Fibroblast of lung (primary cell): ENCODE measurements around the gene ZAR1. TPM values are rescaled to one million over a fixed set of nuclear protein-coding genes. Genes with fewer than 3 reads are reported as not detected.
A peak's percentile ranks its signal among the peaks of the same experiment; 100 is the strongest.

Source experiments
- DNase-seq, 2 donors: peaks; one replicate each; pipeline versions ENCODE4 v3.0.0 to v3.0.0-alpha.2; 2010; ENCODE audit warnings: low read depth in 2 of 2
- H2AFZ ChIP-seq: 2 replicates; pipeline ENCODE4 v1.5.1; 2012; ENCODE audit warnings: low read length, control low read depth, inconsistent platforms
- H3K27ac ChIP-seq: 2 replicates; pipeline ENCODE4 v1.5.1; 2011; ENCODE audit warnings: low read length, control low read depth; ENCODE audit not compliant: insufficient read depth
- H3K27me3 ChIP-seq: 2 replicates; pipeline ENCODE4 v1.5.1; 2011; ENCODE audit warnings: mild to moderate bottlenecking, low read length; ENCODE audit not compliant: control insufficient read depth, insufficient read depth
- H3K36me3 ChIP-seq: 2 replicates; pipeline ENCODE4 v1.5.1; 2011; ENCODE audit warnings: low read length; ENCODE audit not compliant: control insufficient read depth, insufficient read depth
- H3K4me1 ChIP-seq: 2 replicates; pipeline ENCODE4 v1.5.1; 2011; ENCODE audit warnings: low read length; ENCODE audit not compliant: control insufficient read depth, insufficient read depth; ENCODE audit errors: extremely low read depth
- H3K4me2 ChIP-seq: 2 replicates; pipeline ENCODE4 v1.5.1; 2011; ENCODE audit warnings: low read length, control low read depth; ENCODE audit not compliant: insufficient read depth; ENCODE audit errors: extremely low read depth
- H3K4me3 ChIP-seq, 4 experiments: fragments of 200-600 bp in 1 of 4; sonication (generic) in 1 of 4; replicated peaks in 1 of 4; 2 replicates each; pipeline ENCODE4 v1.5.1; 2011 to 2016; ENCODE audit warnings: low read length in 4 of 4, low read depth in 3 of 4, mild to moderate bottlenecking in 3 of 4, control low read depth in 2 of 4, inconsistent platforms in 1 of 4, mixed read lengths in 1 of 4; ENCODE audit not compliant: insufficient read depth in 1 of 4; ENCODE audit errors: control extremely low read depth in 1 of 4
- H3K79me2 ChIP-seq: 2 replicates; pipeline ENCODE4 v1.5.1; 2012; ENCODE audit warnings: mild to moderate bottlenecking, low read length, inconsistent platforms; ENCODE audit not compliant: control insufficient read depth, insufficient read depth
- H3K9ac ChIP-seq: 2 replicates; pipeline ENCODE4 v1.5.1; 2011; ENCODE audit warnings: mild to moderate bottlenecking, low read length, control low read depth; ENCODE audit not compliant: insufficient read depth
- H3K9me3 ChIP-seq: 2 replicates; pipeline ENCODE4 v1.5.1; 2012; ENCODE audit warnings: low read depth, low read length; ENCODE audit not compliant: control insufficient read depth, insufficient read depth
- H4K20me1 ChIP-seq: 2 replicates; pipeline ENCODE4 v1.5.1; 2011; ENCODE audit warnings: low read length; ENCODE audit not compliant: control insufficient read depth, insufficient read depth; ENCODE audit errors: extremely low read depth
- EZH2 ChIP-seq: IDR thresholded peaks from 2 replicates; pipeline ENCODE4 v1.5.1; 2012; ENCODE audit warnings: low read length, control low read depth, mild to moderate bottlenecking; ENCODE audit errors: missing control alignments
- polyA plus RNA-seq, 2 donors: library from polyadenylated mRNA; depleted of rRNA in 1 of 2; stranded (reverse) in 1 of 2; unstranded in 1 of 2; fragments of >200 nt; gene quantifications; 2 replicates each; pipeline ENCODE4 v1.2.1, GENCODE V29; 2011 to 2012; ENCODE audit warnings: missing spikeins in 1 of 2
- total RNA-seq: library from RNA; depleted of rRNA; stranded (reverse); fragments of >200 nt; gene quantifications from 2 replicates; pipeline ENCODE4 v1.2.1, GENCODE V29; 2014
- TF ChIP-seq, protein P1 (sequence below), 2 donors: IDR thresholded peaks in 1 of 2; conservative IDR thresholded peaks in 1 of 2; 1 replicate in 1 of 2; 2 replicates in 1 of 2; pipeline ENCODE4 v1.5.1; 2011 to 2012; ENCODE audit warnings: low read length in 2 of 2, control low read depth in 1 of 2, inconsistent platforms in 1 of 2, low read depth in 1 of 2, mild to moderate bottlenecking in 1 of 2

Gene ZAR1
- total and polyA plus RNA-seq, 2 donors (not counting 1 experiment from before 2014, with no cell fraction given), result not detected

DNA sequence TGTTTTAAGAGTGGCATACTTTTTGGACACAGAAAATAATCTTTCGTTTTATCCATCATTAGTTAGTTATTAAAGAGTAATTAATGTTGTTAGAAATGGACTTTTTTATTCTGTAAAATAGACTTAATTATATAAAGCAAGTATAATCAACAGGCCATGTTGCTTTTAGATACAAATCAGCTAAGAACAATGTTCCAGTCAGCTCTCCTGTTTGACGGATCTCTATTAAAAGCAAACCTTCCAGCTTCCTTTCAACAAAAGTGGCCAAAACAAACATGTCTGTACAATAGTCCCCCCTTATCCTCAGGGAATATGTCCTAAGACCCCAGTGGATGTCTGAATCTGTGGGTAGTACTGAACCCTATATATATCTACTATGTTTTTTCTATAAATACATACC is 11.8 kb upstream of the ZAR1 start:
- Histone ChIP-seq H3K9me3 (no peaks in the 10 kb centered on the region), H2AFZ (no peak overlapping the region), H3K4me2 (no peak overlapping the region), H3K4me1 (no peaks in the 10 kb centered on the region), H3K27ac (no peak overlapping the region), H4K20me1 (no peaks in the 10 kb centered on the region), H3K27me3 (peaks cover 17% of the 10 kb centered on the region), H3K36me3 (no peaks in the 10 kb centered on the region), H3K9ac (no peak overlapping the region), H3K79me2 (no peaks in the 10 kb centered on the region), H3K4me3 (no peak overlapping the region)
- TF ChIP-seq, protein P1, sequence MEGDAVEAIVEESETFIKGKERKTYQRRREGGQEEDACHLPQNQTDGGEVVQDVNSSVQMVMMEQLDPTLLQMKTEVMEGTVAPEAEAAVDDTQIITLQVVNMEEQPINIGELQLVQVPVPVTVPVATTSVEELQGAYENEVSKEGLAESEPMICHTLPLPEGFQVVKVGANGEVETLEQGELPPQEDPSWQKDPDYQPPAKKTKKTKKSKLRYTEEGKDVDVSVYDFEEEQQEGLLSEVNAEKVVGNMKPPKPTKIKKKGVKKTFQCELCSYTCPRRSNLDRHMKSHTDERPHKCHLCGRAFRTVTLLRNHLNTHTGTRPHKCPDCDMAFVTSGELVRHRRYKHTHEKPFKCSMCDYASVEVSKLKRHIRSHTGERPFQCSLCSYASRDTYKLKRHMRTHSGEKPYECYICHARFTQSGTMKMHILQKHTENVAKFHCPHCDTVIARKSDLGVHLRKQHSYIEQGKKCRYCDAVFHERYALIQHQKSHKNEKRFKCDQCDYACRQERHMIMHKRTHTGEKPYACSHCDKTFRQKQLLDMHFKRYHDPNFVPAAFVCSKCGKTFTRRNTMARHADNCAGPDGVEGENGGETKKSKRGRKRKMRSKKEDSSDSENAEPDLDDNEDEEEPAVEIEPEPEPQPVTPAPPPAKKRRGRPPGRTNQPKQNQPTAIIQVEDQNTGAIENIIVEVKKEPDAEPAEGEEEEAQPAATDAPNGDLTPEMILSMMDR (conservative IDR thresholded peaks at IDR 0.05 in 1 of 2, IDR thresholded peaks at IDR 0.05 in 1 of 2; ENCODE audit: low read depth in 1 of 2, low read length in 2 of 2), result no peak
- TF ChIP-seq EZH2, result no peak
- DNase-seq, result no peak

DNA sequence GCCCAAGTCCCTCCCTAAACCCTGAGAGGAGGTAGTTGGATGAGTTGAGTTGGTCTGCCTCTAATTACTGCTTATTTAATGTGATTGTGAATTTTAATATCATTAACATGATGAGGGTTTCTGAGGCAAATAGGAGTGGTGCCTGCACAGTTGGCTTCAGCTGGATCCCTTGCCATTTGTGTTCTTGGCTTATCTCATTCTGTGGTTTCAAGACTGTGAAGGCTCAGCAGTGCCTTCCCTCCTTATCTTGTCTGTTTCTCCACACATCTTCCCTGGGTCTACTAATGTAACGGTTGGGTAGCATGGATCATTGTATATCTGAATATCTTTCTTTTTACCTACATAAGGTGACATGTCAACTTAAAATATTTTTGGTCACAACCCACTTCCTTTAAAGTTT is 8.5 kb upstream of the ZAR1 start:
- H4K20me1 ChIP-seq, result no peaks in the 10 kb centered on the region
- no peaks in the 10 kb centered on the region for H3K9me3 ChIP-seq

DNA sequence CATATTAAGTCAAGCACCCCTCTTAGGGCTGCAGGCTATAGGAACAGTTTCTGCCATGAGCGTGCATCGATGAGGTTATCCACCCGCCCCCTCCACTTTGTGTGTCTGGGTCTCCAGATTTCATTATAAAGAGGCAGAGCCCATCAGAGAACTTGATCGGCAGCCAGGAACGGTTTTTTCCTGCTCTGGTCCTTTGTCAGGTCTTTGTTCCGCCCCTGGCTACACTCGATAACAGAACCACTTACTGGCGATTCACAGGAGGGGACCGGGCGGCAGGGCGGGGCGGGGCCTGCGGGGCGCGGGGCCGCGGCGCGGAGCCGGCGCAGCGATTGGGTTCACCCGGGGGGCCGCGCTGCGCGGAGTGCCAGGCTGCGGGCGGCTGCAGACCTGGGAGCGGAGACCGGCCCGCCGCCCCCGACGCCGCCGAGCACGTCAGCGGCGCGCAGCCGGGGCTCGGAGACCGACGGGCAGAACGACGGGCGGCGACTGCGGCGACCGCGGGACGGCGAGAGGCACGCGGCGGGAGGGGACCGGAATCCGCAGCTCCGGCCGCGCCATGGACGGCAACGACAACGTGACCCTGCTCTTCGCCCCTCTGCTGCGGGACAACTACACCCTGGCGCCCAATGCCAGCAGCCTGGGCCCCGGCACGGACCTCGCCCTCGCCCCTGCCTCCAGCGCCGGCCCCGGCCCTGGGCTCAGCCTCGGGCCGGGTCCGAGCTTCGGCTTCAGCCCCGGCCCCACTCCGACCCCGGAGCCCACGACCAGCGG is 6.9 kb upstream of the ZAR1 start, which contains the start of gene SLC10A4:
Gene SLC10A4 (plus strand): TSS at position 338 of the 771 bp plus-strand sequence. CDS start 219 bp downstream, at position 557.
- no peak within 1 kb of the TSS for H2AFZ ChIP-seq
- no peaks in the 10 kb centered on the region for H4K20me1 ChIP-seq
- no peaks in the 10 kb centered on the region for H3K4me1 ChIP-seq
- no peaks in the 10 kb centered on the region for H3K9me3 ChIP-seq
- H3K27me3 ChIP-seq, result peaks cover 34% of the 10 kb centered on the region
- TF ChIP-seq, protein P1 (conservative IDR thresholded peaks at IDR 0.05 in 1 of 2, IDR thresholded peaks at IDR 0.05 in 1 of 2; ENCODE audit: low read depth in 1 of 2, low read length in 2 of 2), result no peak
- TF ChIP-seq EZH2, result peak; percentile 64
- no peak within 1 kb of the TSS for H3K9ac ChIP-seq
- H3K4me3 ChIP-seq, result no peak within 1 kb of the TSS
- H3K36me3 ChIP-seq, result no peaks in the 10 kb centered on the region
- H3K27ac ChIP-seq, result no peak within 1 kb of the TSS
- H3K79me2 ChIP-seq, result no peaks in the 10 kb centered on the region
- no peak for DNase-seq
- no peak within 1 kb of the TSS for H3K4me2 ChIP-seq

More for the DNA sequence above, 8.5 kb upstream of the ZAR1 start:
- no peak overlapping the region for H3K9ac ChIP-seq
- no peak overlapping the region for H2AFZ ChIP-seq
- DNase-seq, result no peak
- H3K79me2 ChIP-seq, result no peaks in the 10 kb centered on the region
- no peak overlapping the region for H3K27ac ChIP-seq
- H3K4me2 ChIP-seq, result no peak overlapping the region
- TF ChIP-seq, protein P1 (conservative IDR thresholded peaks at IDR 0.05 in 1 of 2, IDR thresholded peaks at IDR 0.05 in 1 of 2; ENCODE audit: low read depth in 1 of 2, low read length in 2 of 2), result no peak
- TF ChIP-seq EZH2, result no peak
- H3K4me3 ChIP-seq, result no peak overlapping the region
- peaks cover 35% of the 10 kb centered on the region for H3K27me3 ChIP-seq
- no peaks in the 10 kb centered on the region for H3K4me1 ChIP-seq
- no peaks in the 10 kb centered on the region for H3K36me3 ChIP-seq
